AG09319 (cell line): Measurements from ENCODE around the gene TAAR8.
"Not testable (repeated sequence)": the region's sequence is repeated elsewhere in the genome, so short reads cannot be mapped to it uniquely, and the experiment has no call there.

Experiments used
- DNase-seq: peaks from one replicate; pipeline ENCODE4 v3.0.0-alpha.2; 2010; ENCODE audit warnings: low read depth; ENCODE audit errors: extremely low read depth
- TF ChIP-seq, protein P1 (sequence below): IDR thresholded peaks from 2 replicates; pipeline ENCODE4 v1.5.1; 2011; ENCODE audit warnings: low read depth, mild to moderate bottlenecking, inconsistent platforms, low read length, moderate library complexity

Gene TAAR8

DNA sequence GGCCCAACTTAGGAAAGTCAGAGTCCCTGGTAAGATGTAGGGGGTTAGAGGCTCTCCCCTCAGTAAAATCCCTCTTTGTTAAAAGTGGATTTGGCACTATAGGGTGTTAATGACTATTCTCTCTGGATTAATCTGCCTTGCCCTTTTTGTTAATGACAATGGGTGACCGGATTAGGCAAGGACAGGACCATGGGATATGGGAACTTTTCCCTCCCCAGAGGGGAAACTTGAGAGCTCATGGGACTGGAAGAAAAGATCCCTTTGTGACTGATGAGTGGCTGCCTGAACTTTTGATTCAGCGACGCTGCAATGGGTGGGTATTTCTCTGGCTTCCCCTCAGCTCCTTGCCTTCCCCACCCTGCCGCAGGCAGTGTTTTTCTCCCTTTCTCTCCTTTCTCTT lies 26.6 kb upstream of the TAAR8 start:
- TF ChIP-seq, protein P1, sequence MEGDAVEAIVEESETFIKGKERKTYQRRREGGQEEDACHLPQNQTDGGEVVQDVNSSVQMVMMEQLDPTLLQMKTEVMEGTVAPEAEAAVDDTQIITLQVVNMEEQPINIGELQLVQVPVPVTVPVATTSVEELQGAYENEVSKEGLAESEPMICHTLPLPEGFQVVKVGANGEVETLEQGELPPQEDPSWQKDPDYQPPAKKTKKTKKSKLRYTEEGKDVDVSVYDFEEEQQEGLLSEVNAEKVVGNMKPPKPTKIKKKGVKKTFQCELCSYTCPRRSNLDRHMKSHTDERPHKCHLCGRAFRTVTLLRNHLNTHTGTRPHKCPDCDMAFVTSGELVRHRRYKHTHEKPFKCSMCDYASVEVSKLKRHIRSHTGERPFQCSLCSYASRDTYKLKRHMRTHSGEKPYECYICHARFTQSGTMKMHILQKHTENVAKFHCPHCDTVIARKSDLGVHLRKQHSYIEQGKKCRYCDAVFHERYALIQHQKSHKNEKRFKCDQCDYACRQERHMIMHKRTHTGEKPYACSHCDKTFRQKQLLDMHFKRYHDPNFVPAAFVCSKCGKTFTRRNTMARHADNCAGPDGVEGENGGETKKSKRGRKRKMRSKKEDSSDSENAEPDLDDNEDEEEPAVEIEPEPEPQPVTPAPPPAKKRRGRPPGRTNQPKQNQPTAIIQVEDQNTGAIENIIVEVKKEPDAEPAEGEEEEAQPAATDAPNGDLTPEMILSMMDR: no peak
- no peak for DNase-seq

DNA sequence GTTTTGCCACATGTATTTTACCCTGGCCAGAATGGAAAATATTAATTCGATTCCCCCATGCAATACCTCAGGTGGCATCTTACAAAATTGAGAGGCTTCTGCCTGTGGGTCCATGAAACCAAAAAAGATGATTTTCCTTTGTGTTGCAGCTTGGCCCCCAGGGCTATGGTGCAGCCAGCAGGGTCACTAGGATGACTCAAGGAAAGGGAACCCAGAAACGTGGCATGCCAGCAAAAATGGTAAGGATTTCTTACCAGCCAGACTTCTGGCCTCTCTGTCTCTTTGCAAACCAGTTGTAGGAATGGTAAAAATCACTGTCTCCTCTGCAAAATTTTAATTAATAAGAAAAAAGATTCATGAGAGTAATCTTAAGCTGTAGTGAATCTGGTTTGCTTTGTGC lies 26.0 kb upstream of the TAAR8 start:
- TF ChIP-seq, protein P1: no peak
- no peak for DNase-seq

DNA sequence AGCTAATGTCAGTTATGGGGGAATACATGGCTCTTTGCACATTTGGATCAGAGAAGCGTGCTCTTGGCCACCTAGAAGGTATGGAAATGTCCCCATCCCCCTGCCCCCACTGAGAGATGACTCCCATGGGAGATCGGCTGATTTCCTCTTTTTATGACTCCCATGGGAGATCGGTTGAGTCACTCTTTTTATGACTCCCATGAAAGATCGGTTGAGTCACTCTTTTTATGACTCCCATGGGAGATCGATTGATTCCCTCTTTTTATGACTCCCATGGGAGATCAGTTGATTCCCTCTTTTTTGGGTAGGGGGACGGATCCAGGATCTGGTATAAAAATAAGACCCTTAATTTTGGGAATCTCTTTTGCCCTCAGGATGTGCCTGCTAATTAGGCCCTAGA lies 24.7 kb upstream of the TAAR8 start:
- TF ChIP-seq, protein P1: no peak
- DNase-seq: no peak

DNA sequence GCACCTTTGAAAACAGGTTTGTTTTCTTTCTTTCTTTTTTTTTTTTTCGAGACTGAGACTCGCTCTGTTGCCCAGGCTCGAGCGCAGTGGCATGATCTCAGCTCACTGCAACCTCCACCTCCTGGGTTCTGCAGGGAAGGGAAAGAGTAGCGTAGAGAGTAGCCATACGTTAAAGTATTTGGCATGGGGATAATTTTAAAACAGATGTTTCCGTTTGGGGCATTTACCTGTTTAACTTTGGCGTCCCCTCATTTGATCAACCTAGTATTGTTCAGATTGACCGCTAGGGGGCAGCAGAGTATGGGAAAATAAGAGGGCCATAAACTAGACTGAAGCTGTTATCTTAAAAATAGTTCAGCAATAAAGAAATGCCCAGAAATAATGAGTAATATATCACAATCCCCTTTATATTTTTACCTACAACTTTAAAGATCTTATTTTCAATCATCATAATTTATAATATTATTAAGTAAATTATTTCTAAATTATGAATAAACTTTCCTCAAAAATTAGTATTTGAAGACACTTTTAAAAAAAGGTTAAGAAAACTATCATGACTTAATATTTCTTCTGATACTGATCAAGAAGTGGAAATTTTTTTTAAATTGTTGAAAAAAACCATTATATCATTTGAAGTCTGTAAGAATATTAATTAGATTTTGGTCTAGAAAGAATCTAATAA lies 22.0 kb upstream of the TAAR8 start:
- TF ChIP-seq, protein P1: peak; percentile 70
- peak; percentile 31 for DNase-seq

DNA sequence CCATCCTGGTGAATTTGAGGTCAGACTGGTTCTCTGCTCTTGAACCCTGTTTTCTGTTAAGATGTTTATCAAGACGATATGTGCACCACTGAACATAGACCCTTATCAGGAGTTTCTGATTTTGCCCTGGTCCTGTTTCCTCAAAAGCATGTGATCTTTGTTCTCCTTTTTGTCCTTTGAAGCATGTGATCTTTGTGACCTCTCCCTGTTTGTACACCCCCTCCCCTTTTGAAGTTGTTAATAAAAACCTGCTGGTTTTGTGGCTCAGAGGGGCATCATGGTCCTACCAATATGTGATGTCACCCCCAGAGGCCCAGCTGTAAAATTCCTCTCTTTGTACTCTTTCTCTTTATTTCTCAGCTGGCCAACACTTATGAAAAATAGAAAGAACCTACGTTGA lies 17.9 kb upstream of the TAAR8 start:
- not testable (repeated sequence) for DNase-seq

DNA sequence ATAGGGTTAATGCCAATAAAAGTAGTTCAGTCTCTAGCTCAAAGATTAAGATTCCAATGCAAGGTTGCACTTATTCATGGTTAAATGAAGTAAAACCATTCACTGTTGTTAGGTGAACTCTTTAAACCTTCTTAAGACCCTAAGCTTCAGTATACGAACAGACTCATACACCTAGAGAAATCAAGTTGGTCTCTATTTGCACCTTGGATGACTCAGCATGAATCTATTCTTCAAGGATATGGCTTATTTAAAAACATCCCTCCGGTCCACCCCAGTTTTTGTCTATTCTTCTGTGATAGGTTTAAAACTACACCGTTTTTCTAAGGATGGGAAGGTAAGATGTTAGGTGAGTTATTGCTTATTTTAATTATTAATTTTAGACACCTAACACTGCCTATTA lies 15.3 kb upstream of the TAAR8 start:
- no peak for DNase-seq
- TF ChIP-seq, protein P1: no peak

DNA sequence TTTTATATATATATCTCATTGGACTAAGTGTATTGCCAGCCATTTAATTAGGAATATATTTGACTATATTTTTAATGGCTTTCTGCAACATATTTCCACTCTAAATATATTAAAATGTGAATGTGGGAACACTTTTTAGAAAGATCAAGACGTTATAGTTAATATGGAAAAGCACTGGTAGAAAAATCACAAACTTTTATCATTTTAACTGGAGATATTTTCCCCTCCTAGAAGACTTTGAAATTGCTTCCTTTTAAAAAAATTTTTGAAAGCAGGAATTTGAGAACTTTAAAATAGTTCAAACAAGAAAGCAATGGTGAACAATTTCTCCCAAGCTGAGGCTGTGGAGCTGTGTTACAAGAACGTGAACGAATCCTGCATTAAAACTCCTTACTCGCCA lies 14.5 kb upstream of the TAAR8 start, which contains the start of gene TAAR9:
Gene TAAR9 (plus strand): TSS at position 301 of the 400 bp plus-strand sequence. CDS start 13 bp downstream, at position 314.
- DNase-seq: no peak
- TF ChIP-seq, protein P1: no peak

DNA sequence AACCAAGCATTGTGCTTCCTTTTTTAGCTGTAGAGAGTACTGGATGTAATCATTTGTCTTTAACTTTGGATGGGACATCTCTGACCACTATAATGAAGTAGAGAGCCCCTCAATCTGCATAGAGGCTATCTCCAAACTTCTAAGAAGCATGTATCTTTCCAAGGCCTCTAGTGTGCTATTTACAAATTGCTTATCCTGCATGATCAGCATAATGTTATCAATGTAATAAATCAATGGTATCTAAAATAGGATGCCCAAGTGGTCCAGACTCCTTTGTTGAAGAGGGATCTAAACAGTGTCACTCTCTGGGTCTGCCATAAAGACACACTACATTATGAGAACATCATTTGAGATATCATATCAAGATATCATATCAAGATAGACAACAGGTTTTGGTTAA lies 7.6 kb upstream of the TAAR8 start:
- TF ChIP-seq, protein P1: no peak

More for the DNA sequence above, 7.6 kb upstream of the TAAR8 start:
- DNase-seq: no peak
